ENCODE results near the gene CALN1.

CALN1 gene

GRCh38 chr7:71846160-71846559 lies 566.0 kb downstream of the CALN1 start:
- no peak for TF ChIP-seq CTCF (IDR thresholded peaks at IDR 0.05; ENCODE audit: poor library complexity, severe bottlenecking)

GRCh38 chr7:71843676-71844075 lies 568.5 kb downstream of the CALN1 start:
- no peak for ATAC-seq (ENCODE audit: low read depth)
- H3K27ac ChIP-seq (ENCODE audit: poor library complexity, severe bottlenecking): no peak overlapping the region
- DNase-seq (ENCODE audit: low spot score): no peak
- H3K4me3 ChIP-seq (ENCODE audit: severe bottlenecking): no peak overlapping the region
- no peaks in the 10 kb centered on the region for H3K9me3 ChIP-seq (ENCODE audit: severe bottlenecking)
- no peaks in the 10 kb centered on the region for H3K27me3 ChIP-seq (ENCODE audit: insufficient read depth, poor library complexity, severe bottlenecking)
- H3K4me1 ChIP-seq (ENCODE audit: insufficient read depth, poor library complexity, severe bottlenecking): no peaks in the 10 kb centered on the region
- no peaks in the 10 kb centered on the region for H3K36me3 ChIP-seq (ENCODE audit: low read depth)
- no peak for TF ChIP-seq CTCF (IDR thresholded peaks at IDR 0.05; ENCODE audit: poor library complexity, severe bottlenecking)

More at GRCh38 chr7:71846160-71846559, 566.0 kb downstream of the CALN1 start:
- no peaks in the 10 kb centered on the region for H3K4me1 ChIP-seq (ENCODE audit: insufficient read depth, poor library complexity, severe bottlenecking)
- H3K27ac ChIP-seq (ENCODE audit: poor library complexity, severe bottlenecking): no peak overlapping the region
- peaks cover 2% of the 10 kb centered on the region for H3K9me3 ChIP-seq (ENCODE audit: severe bottlenecking)
- no peaks in the 10 kb centered on the region for H3K36me3 ChIP-seq (ENCODE audit: low read depth)
- DNase-seq (ENCODE audit: low spot score): no peak
- no peaks in the 10 kb centered on the region for H3K27me3 ChIP-seq (ENCODE audit: insufficient read depth, poor library complexity, severe bottlenecking)
- H3K4me3 ChIP-seq (ENCODE audit: severe bottlenecking): no peak overlapping the region
- ATAC-seq (ENCODE audit: low read depth): no peak

- no peaks in the 10 kb centered on the region for H3K4me1 ChIP-seq (ENCODE audit: insufficient read depth, poor library complexity, severe bottlenecking)
Observed at GRCh38 chr7:71842786-71843185, 569.4 kb downstream of the CALN1 start.

GRCh38 chr7:71842381-71842780 lies 569.8 kb downstream of the CALN1 start:
- no peaks in the 10 kb centered on the region for H3K9me3 ChIP-seq (ENCODE audit: severe bottlenecking)
- no peak overlapping the region for H3K4me3 ChIP-seq (ENCODE audit: severe bottlenecking)
- DNase-seq (ENCODE audit: low spot score): no peak
- TF ChIP-seq CTCF (IDR thresholded peaks at IDR 0.05; ENCODE audit: poor library complexity, severe bottlenecking): no peak
- H3K27me3 ChIP-seq (ENCODE audit: insufficient read depth, poor library complexity, severe bottlenecking): no peaks in the 10 kb centered on the region
- ATAC-seq (ENCODE audit: low read depth): no peak
- no peaks in the 10 kb centered on the region for H3K4me1 ChIP-seq (ENCODE audit: insufficient read depth, poor library complexity, severe bottlenecking)
- no peak overlapping the region for H3K27ac ChIP-seq (ENCODE audit: poor library complexity, severe bottlenecking)
- H3K36me3 ChIP-seq (ENCODE audit: low read depth): no peaks in the 10 kb centered on the region

More at GRCh38 chr7:71842786-71843185, 569.4 kb downstream of the CALN1 start:
- H3K9me3 ChIP-seq (ENCODE audit: severe bottlenecking): no peaks in the 10 kb centered on the region
- TF ChIP-seq CTCF (IDR thresholded peaks at IDR 0.05; ENCODE audit: poor library complexity, severe bottlenecking): no peak
- no peak overlapping the region for H3K27ac ChIP-seq (ENCODE audit: poor library complexity, severe bottlenecking)
- ATAC-seq (ENCODE audit: low read depth): no peak
- H3K4me3 ChIP-seq (ENCODE audit: severe bottlenecking): no peak overlapping the region
- H3K36me3 ChIP-seq (ENCODE audit: low read depth): no peaks in the 10 kb centered on the region
- H3K27me3 ChIP-seq (ENCODE audit: insufficient read depth, poor library complexity, severe bottlenecking): no peaks in the 10 kb centered on the region
- DNase-seq (ENCODE audit: low spot score): no peak

- Histone ChIP-seq H3K27me3 (ENCODE audit: insufficient read depth, poor library complexity, severe bottlenecking) (no peaks in the 10 kb centered on the region), H3K4me3 (ENCODE audit: severe bottlenecking) (no peak overlapping the region), H3K27ac (ENCODE audit: poor library complexity, severe bottlenecking) (no peak overlapping the region), H3K4me1 (ENCODE audit: insufficient read depth, poor library complexity, severe bottlenecking) (no peaks in the 10 kb centered on the region), H3K9me3 (ENCODE audit: severe bottlenecking) (no peaks in the 10 kb centered on the region), H3K36me3 (ENCODE audit: low read depth) (no peaks in the 10 kb centered on the region)
- TF ChIP-seq CTCF (IDR thresholded peaks at IDR 0.05; ENCODE audit: poor library complexity, severe bottlenecking): no peak
- DNase-seq (ENCODE audit: low spot score) (no peak), ATAC-seq (ENCODE audit: low read depth) (no peak)
Observed at GRCh38 chr7:71835056-71835455, 577.1 kb downstream of the CALN1 start.

All from RWPE2 (cell line).